HFF-Myc (cell line): ENCODE results near the gene RNASEH2B.

Experiments
- DNase-seq: peaks from one replicate; pipeline ENCODE4 v3.0.0-alpha.2; 2011; ENCODE audit warnings: low read depth; ENCODE audit errors: extremely low read depth
- H3K4me3 ChIP-seq: replicated peaks from 2 replicates; pipeline ENCODE4 v1.5.1; 2011; ENCODE audit warnings: low read depth, mild to moderate bottlenecking, control low read depth, low read length
- CTCF ChIP-seq: IDR thresholded peaks from 2 replicates; pipeline ENCODE4 v1.5.1; 2012; ENCODE audit warnings: mild to moderate bottlenecking, low read depth, low read length, control low read depth; ENCODE audit errors: missing control alignments

The RNASEH2B gene

GRCh38 chr13:51004111-51004865 is 94.7 kb downstream of the RNASEH2B start:
- H3K4me3 ChIP-seq, result no peak overlapping the region
- TF ChIP-seq CTCF, result no peak
- no peak for DNase-seq

- TF ChIP-seq CTCF, result no peak
- no peak overlapping the region for H3K4me3 ChIP-seq
- DNase-seq, result no peak
Measured at GRCh38 chr13:51004918-51005460, 95.4 kb downstream of the RNASEH2B start.

- DNase-seq, result no peak
- TF ChIP-seq CTCF, result no peak
- no peak overlapping the region for H3K4me3 ChIP-seq
Measured at GRCh38 chr13:51005566-51005965, 96.0 kb downstream of the RNASEH2B start.
